ENCODE measurements around the gene PDE4D.
A peak's percentile ranks its signal among the peaks of the same experiment; 100 is the strongest.

PDE4D gene

DNA sequence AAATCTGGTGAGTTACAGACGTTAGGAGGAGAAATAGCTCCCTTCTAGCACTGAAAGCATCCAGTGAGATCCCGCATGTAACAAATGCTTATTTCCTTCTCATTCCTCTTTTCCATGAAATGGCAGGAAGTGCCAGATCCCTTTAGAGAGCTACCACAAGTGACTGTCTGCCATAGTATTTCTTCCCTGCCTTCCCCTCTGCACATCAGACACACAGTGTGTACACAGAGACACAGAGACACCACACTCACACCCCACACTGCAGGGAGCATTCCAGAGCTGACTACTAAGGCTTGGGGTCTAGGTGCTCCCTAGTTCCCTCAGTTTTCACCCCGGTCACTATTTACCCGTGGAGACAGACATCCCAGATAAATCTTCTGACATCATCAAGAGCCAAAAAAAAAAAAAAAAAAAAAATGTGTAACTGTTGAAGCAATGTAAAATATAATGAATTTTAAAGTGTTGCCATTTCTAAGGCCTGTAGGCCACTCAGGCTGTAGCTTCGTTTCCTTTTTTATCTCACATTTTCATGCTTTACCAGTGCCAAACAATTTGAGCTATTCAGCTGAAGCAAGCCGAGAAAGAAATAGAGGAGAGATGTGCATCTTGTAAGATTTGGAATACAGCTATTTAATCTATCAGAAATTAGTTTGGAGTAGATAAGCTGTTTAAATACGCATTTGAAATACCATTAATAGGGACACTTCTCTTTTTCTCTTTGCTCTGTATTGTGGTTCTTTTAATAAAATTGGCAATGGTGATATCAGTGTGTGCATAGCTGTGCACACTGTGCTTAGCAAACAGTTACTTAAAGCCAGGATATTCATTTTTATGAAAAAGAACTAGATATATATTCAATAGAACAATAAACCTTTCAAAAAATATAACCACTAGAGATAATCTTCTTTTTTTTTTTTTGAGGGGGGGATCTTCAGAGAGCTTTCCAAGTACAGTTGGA is 405.5 kb downstream of the PDE4D start:
- TF ChIP-seq REST (IDR thresholded peaks at IDR 0.05; ENCODE audit: insufficient read depth in 1 of 2, low read depth in 2 of 2, low read length in 2 of 2), result no peak
- no peak for TF ChIP-seq SIN3A (IDR thresholded peaks at IDR 0.05; ENCODE audit: borderline replicate concordance, insufficient read depth, low read length)
- TF ChIP-seq FOXP2 (optimal IDR thresholded peaks at IDR 0.05; ENCODE audit: borderline replicate concordance, extremely low read depth, extremely low read length, insufficient read depth), result no peak
- no peak for TF ChIP-seq TAF1 (IDR thresholded peaks at IDR 0.05; ENCODE audit: borderline replicate concordance, insufficient read depth, low read length)
- TF ChIP-seq POLR2AphosphoS5 (IDR thresholded peaks at IDR 0.05; ENCODE audit: low read depth, low read length), result no peak

DNA sequence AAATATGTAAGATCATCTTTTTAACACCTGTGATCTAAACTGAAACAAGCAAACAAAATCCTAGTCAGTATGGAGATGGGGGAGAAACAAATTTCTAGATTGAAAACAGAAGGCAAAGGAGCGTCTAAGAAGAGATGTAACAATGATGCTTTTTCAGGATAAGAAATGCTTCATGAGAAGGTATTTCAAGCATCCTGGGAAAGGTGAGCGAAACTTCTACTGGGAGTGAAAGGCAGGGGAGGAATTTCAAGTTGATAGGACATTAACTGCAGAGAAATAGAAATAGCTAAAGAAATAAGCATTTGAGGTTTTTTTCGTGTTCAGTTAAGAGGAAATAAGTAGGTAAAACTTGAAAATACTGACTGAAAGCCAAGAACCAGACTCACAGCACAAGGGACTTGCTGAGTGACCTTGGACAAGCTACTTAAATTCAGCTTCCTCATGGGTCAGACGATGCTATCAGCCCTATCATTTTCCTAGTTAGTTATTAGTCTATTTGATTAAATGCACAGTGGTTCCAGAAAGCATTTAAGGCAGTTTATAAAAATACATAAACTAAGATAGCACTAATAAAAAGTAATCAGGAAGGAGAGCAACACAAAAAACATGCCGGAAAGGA is 406.3 kb downstream of the PDE4D start:
- TF ChIP-seq FOXP2 (optimal IDR thresholded peaks at IDR 0.05; ENCODE audit: borderline replicate concordance, extremely low read depth, extremely low read length, insufficient read depth) (no peak), SIN3A (IDR thresholded peaks at IDR 0.05; ENCODE audit: borderline replicate concordance, insufficient read depth, low read length) (no peak), POLR2AphosphoS5 (IDR thresholded peaks at IDR 0.05; ENCODE audit: low read depth, low read length) (no peak), REST (IDR thresholded peaks at IDR 0.05; ENCODE audit: insufficient read depth in 1 of 2, low read depth in 2 of 2, low read length in 2 of 2) (no peak), TAF1 (IDR thresholded peaks at IDR 0.05; ENCODE audit: borderline replicate concordance, insufficient read depth, low read length) (no peak)

DNA sequence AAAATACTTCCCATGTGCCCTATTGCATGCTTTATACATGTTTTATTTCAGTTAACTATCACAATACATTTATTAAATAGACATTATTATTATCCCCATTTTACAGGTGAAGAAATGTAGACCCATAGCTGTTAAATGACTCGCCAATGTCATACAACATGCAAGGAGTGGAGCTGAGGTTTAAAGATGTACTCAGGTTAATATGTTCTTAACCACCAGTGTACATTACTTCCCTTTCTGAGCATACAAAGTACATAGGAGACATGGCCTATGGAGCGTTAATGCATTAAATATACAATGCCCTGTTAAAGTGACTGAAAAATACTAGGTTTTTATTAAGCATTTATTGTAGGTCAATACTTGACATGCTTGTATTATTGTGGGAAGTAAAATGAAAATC is 407.0 kb downstream of the PDE4D start:
- no peak for TF ChIP-seq FOXP2 (optimal IDR thresholded peaks at IDR 0.05; ENCODE audit: borderline replicate concordance, extremely low read depth, extremely low read length, insufficient read depth)
- no peak for TF ChIP-seq SIN3A (IDR thresholded peaks at IDR 0.05; ENCODE audit: borderline replicate concordance, insufficient read depth, low read length)
- TF ChIP-seq POLR2AphosphoS5 (IDR thresholded peaks at IDR 0.05; ENCODE audit: low read depth, low read length), result no peak
- TF ChIP-seq REST (IDR thresholded peaks at IDR 0.05; ENCODE audit: insufficient read depth in 1 of 2, low read depth in 2 of 2, low read length in 2 of 2), result no peak
- TF ChIP-seq TAF1 (IDR thresholded peaks at IDR 0.05; ENCODE audit: borderline replicate concordance, insufficient read depth, low read length), result no peak

DNA sequence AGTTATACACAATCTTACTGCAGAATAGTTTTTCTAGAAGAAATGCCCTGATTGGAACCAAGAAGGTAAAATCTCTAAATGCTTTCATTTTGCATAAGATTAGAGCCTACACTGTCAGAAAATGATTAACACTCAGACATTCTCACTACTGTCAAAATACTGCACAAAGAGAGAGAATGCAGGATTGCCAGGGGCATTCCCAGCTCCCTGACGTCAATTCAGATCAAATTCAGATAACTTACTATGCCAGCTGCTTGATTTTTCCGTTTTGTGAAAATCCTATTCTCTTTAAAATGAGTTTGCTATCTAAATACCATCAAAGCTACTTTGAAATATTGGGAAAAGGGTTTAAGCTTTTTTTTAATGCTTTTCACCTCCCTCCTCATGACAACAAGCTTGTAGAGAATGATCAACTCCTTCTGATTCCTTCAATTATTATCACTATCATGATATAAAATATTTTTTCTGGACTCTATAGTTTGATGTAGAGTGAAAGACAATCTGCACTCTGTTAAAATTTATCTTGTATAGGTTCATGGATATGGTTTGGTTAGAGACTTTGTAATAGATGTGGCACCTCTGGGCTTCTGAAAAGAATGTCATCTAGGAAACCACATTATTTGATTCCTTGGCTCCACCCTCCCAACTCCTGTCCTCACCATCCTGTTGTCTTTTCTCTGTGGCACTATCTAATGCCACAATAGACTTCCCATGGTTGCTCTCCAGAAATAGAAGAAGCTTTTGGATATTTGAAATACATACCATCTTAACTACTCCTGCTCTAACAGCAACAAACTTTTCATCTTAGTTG is 407.7 kb downstream of the PDE4D start:
- TF ChIP-seq TAF1 (IDR thresholded peaks at IDR 0.05; ENCODE audit: borderline replicate concordance, insufficient read depth, low read length), result no peak
- peak; percentile 60; the same call in 1 of the 2 replicates for TF ChIP-seq SIN3A (IDR thresholded peaks at IDR 0.05; ENCODE audit: borderline replicate concordance, insufficient read depth, low read length)
- no peak for TF ChIP-seq POLR2AphosphoS5 (IDR thresholded peaks at IDR 0.05; ENCODE audit: low read depth, low read length)
- no peak for TF ChIP-seq REST (IDR thresholded peaks at IDR 0.05; ENCODE audit: insufficient read depth in 1 of 2, low read depth in 2 of 2, low read length in 2 of 2)
